ENCODE data around the gene KLHL5.
A peak's percentile ranks its signal among the peaks of the same experiment; 100 is the strongest.
"Not testable (repeated sequence)": the region's sequence is repeated elsewhere in the genome, so short reads cannot be mapped to it uniquely, and the experiment has no call there.

KLHL5 gene

GRCh38 chr4:39062094-39062769 lies at the start of gene KLHL5:
KLHL5 (plus strand) TSS chr4:39062232; CDS start chr4:39062653, 421 bp downstream.
- no peak for DNase-seq

- no peak for DNase-seq
Measured at GRCh38 chr4:39014028-39014427, 48.0 kb upstream of the KLHL5 start.

GRCh38 chr4:39020130-39020529 lies 41.9 kb upstream of the KLHL5 start:
- DNase-seq: no peak

GRCh38 chr4:39021631-39022030 lies 40.4 kb upstream of the KLHL5 start:
- DNase-seq: no peak

- no peak for DNase-seq
Measured at GRCh38 chr4:39022241-39022640, 39.8 kb upstream of the KLHL5 start.

- no peak for DNase-seq
Measured at GRCh38 chr4:39023059-39023458, 39.0 kb upstream of the KLHL5 start.

- no peak for DNase-seq
Measured at GRCh38 chr4:39024311-39024865, 37.6 kb upstream of the KLHL5 start.

- DNase-seq: no peak
Measured at GRCh38 chr4:39025552-39026085, 36.4 kb upstream of the KLHL5 start.

- no peak for DNase-seq
Measured at GRCh38 chr4:39026096-39026495, 35.9 kb upstream of the KLHL5 start.

GRCh38 chr4:39029752-39030694 lies 32.0 kb upstream of the KLHL5 start:
- no peak for DNase-seq

- DNase-seq: no peak
Measured at GRCh38 chr4:39030725-39031124, 31.3 kb upstream of the KLHL5 start.

- not testable (repeated sequence) for DNase-seq
Measured at GRCh38 chr4:39031590-39032020, 30.4 kb upstream of the KLHL5 start.

GRCh38 chr4:39032218-39033085 lies 29.6 kb upstream of the KLHL5 start, which contains the start of gene TMEM156:
TMEM156 (minus strand) TSS chr4:39032409; CDS start chr4:39032313, 96 bp downstream.
- DNase-seq: peak; percentile 11

GRCh38 chr4:39036172-39036571 lies 25.9 kb upstream of the KLHL5 start:
- peak; percentile 39 for DNase-seq

GRCh38 chr4:39037491-39037825 lies 24.6 kb upstream of the KLHL5 start:
- no peak for DNase-seq

GRCh38 chr4:39037941-39038340 lies 24.1 kb upstream of the KLHL5 start:
- DNase-seq: no peak

GRCh38 chr4:39039108-39039507 lies 22.9 kb upstream of the KLHL5 start:
- no peak for DNase-seq

- DNase-seq: no peak
Measured at GRCh38 chr4:39042366-39042765, 19.7 kb upstream of the KLHL5 start.

- no peak for DNase-seq
Measured at GRCh38 chr4:39043058-39043860, 18.8 kb upstream of the KLHL5 start.

GRCh38 chr4:39043861-39044363 lies 18.1 kb upstream of the KLHL5 start:
- no peak for DNase-seq

GRCh38 chr4:39044364-39044955 lies 17.6 kb upstream of the KLHL5 start:
- peak; percentile 81 for DNase-seq

Measured in kidney glomerular epithelial cell (primary cell).